ENCODE measurements around the gene ARFGEF2.

ARFGEF2 gene

GRCh38 chr20:48898896-48899530 lies 22.5 kb upstream of the ARFGEF2 start:
- DNase-seq (ENCODE audit: low read depth in 2 of 2, low spot score in 1 of 2): no peak

GRCh38 chr20:48899881-48900280 lies 21.6 kb upstream of the ARFGEF2 start:
- DNase-seq (ENCODE audit: low read depth in 2 of 2, low spot score in 1 of 2): no peak

GRCh38 chr20:48901326-48901725 lies 20.2 kb upstream of the ARFGEF2 start:
- no peak for DNase-seq (ENCODE audit: low read depth in 2 of 2, low spot score in 1 of 2)

GRCh38 chr20:48903705-48904104 lies 17.8 kb upstream of the ARFGEF2 start:
- no peak for DNase-seq (ENCODE audit: low read depth in 2 of 2, low spot score in 1 of 2)

- peak; percentile 25 to 50 for DNase-seq (ENCODE audit: low read depth in 2 of 2, low spot score in 1 of 2)
These were observed 16.8 kb upstream of the ARFGEF2 start for GRCh38 chr20:48904566-48905296.

GRCh38 chr20:48905297-48905647 lies 16.2 kb upstream of the ARFGEF2 start:
- no peak for DNase-seq (ENCODE audit: low read depth in 2 of 2, low spot score in 1 of 2)

- DNase-seq (ENCODE audit: low read depth in 2 of 2, low spot score in 1 of 2): no peak
These were observed 15.2 kb upstream of the ARFGEF2 start for GRCh38 chr20:48906221-48906877.

- DNase-seq (ENCODE audit: low read depth in 2 of 2, low spot score in 1 of 2): no peak
These were observed 12.7 kb upstream of the ARFGEF2 start for GRCh38 chr20:48908656-48909319.

GRCh38 chr20:48909910-48910309 lies 11.6 kb upstream of the ARFGEF2 start:
- no peak for DNase-seq (ENCODE audit: low read depth in 2 of 2, low spot score in 1 of 2)

GRCh38 chr20:48910347-48910781 lies 11.1 kb upstream of the ARFGEF2 start:
- no peak for DNase-seq (ENCODE audit: low read depth in 2 of 2, low spot score in 1 of 2)

GRCh38 chr20:48912065-48912464 lies 9.4 kb upstream of the ARFGEF2 start:
- no peak for DNase-seq (ENCODE audit: low read depth in 2 of 2, low spot score in 1 of 2)

GRCh38 chr20:48916699-48917098 lies 4.8 kb upstream of the ARFGEF2 start:
- DNase-seq (ENCODE audit: low read depth in 2 of 2, low spot score in 1 of 2): no peak

GRCh38 chr20:48919336-48919881 lies 2.1 kb upstream of the ARFGEF2 start:
- DNase-seq (ENCODE audit: low read depth in 2 of 2, low spot score in 1 of 2): no peak

GRCh38 chr20:48919882-48920526 lies 1.5 kb upstream of the ARFGEF2 start:
- no peak for DNase-seq (ENCODE audit: low read depth in 2 of 2, low spot score in 1 of 2)

GRCh38 chr20:48920527-48921167 lies 864 bp upstream of the ARFGEF2 start:
- no peak for DNase-seq (ENCODE audit: low read depth in 2 of 2, low spot score in 1 of 2)

- DNase-seq (ENCODE audit: low read depth in 2 of 2, low spot score in 1 of 2): no peak
These were observed 641 bp downstream of the ARFGEF2 start for GRCh38 chr20:48921883-48922820.

- no peak for DNase-seq (ENCODE audit: low read depth in 2 of 2, low spot score in 1 of 2)
These were observed 1.7 kb downstream of the ARFGEF2 start for GRCh38 chr20:48923149-48923718.

- DNase-seq (ENCODE audit: low read depth in 2 of 2, low spot score in 1 of 2): no peak
These were observed 3.2 kb downstream of the ARFGEF2 start for GRCh38 chr20:48924756-48925109.

- DNase-seq (ENCODE audit: low read depth in 2 of 2, low spot score in 1 of 2): no peak
These were observed 4.8 kb downstream of the ARFGEF2 start for GRCh38 chr20:48926267-48926666.

All from stimulated activated CD8-positive, alpha-beta memory T cell treated with anti-CD3 and anti-CD28 coated beads, Interleukin-4, amount 100 ng/mL, for 1 hour (primary cell).